HG03025 (cell line): ENCODE data around the gene UPK3B.
A peak's percentile ranks its signal among the peaks of the same experiment; 100 is the strongest.
"Not testable (repeated sequence)": the region's sequence is repeated elsewhere in the genome, so short reads cannot be mapped to it uniquely, and the experiment has no call there.

Experiments used
- ATAC-seq: cut with Tn5 transposase; IDR thresholded peaks from one replicate; pipeline ENCODE4 v1.9.1; 2021; ENCODE audit warnings: mild to moderate bottlenecking, moderate library complexity; ENCODE audit not compliant: unreplicated experiment, low FRiP score

The UPK3B gene

GRCh38 chr7:76512941-76513816 is 2.8 kb downstream of the UPK3B start:
- no peak for ATAC-seq

GRCh38 chr7:76513817-76514799 is 3.8 kb downstream of the UPK3B start:
- ATAC-seq = no peak

- no peak for ATAC-seq
These were observed 4.8 kb downstream of the UPK3B start for GRCh38 chr7:76514926-76515771.

GRCh38 chr7:76515999-76516443 is 5.7 kb downstream of the UPK3B start:
- no peak for ATAC-seq

- ATAC-seq = not testable (repeated sequence)
These were observed 6.6 kb downstream of the UPK3B start for GRCh38 chr7:76516932-76517331.

GRCh38 chr7:76526183-76526582 is 15.8 kb downstream of the UPK3B start:
- not testable (repeated sequence) for ATAC-seq

- not testable (repeated sequence) for ATAC-seq
These were observed 21.3 kb downstream of the UPK3B start for GRCh38 chr7:76531643-76532042.

- not testable (repeated sequence) for ATAC-seq
These were observed 32.8 kb downstream of the UPK3B start, which contains the start of gene SPDYE16 for GRCh38 chr7:76543197-76543596. TSS of gene SPDYE16 (minus strand) at chr7:76543297. CDS start at chr7:76541459, 1,838 bp downstream.

GRCh38 chr7:76549025-76549854 is 38.9 kb downstream of the UPK3B start:
- ATAC-seq = peak; percentile 99

- not testable (repeated sequence) for ATAC-seq
These were observed 39.5 kb downstream of the UPK3B start for GRCh38 chr7:76549855-76550248.

- not testable (repeated sequence) for ATAC-seq
These were observed 41.6 kb downstream of the UPK3B start for GRCh38 chr7:76551992-76552391.

- not testable (repeated sequence) for ATAC-seq
These were observed 49.3 kb downstream of the UPK3B start for GRCh38 chr7:76559685-76560084.

- ATAC-seq = not testable (repeated sequence)
These were observed 49.8 kb downstream of the UPK3B start for GRCh38 chr7:76560157-76560556.

- not testable (repeated sequence) for ATAC-seq
These were observed 51.0 kb downstream of the UPK3B start for GRCh38 chr7:76561342-76561741.

- not testable (repeated sequence) for ATAC-seq
These were observed 54.6 kb downstream of the UPK3B start for GRCh38 chr7:76565001-76565400.
